ENCODE results near the gene LCK. TPM values are rescaled to one million over a fixed set of nuclear protein-coding genes. Genes with fewer than 3 reads are reported as not detected.
A peak's percentile ranks its signal among the peaks of the same experiment; 100 is the strongest.

The LCK gene
- total RNA-seq, 4 donors from 2014 or later: 2.2 to 4.0 (median 3.5) TPM

GRCh38 chr1:32335535-32335789, 84.4 kb downstream of the LCK start:
- TF ChIP-seq CTCF (IDR thresholded peaks at IDR 0.05) (no peak), POLR2A (IDR thresholded peaks at IDR 0.05) (no peak)
- WGBS, 2 donors: no CpG with 5 or more reads among the region's 34 CpGs

More at GRCh38 chr1:32335535-32335789, 84.4 kb downstream of the LCK start:
- Histone ChIP-seq H3K27me3 (no peaks in the 10 kb centered on the region), H3K9me3 (no peaks in the 10 kb centered on the region), H3K36me3 (peaks cover 0 to 4% of the 10 kb centered on the region in 2 donors), H3K4me1 (peaks cover 48 to 56% of the 10 kb centered on the region in 2 donors), H3K27ac (peak overlapping the region; percentile 85 to 90 (median 87)), H3K4me3 (replicated peaks in 1 of 3) (peak overlapping the region; percentile 18 to 81 (median 78))
- no peak for DNase-seq
- intact Hi-C loops (cut with DNase I): loop anchor here (10.0 kb wide), 1 partner anchor 101 kb away; no protein-coding TSS in a partner anchor

Small RNAs within 50 kb of the gene (small RNA-seq; reads per million reads assigned to genes)
- not detected for gene RF00017
- gene RF00019: not detected

Other genes with a start within 250 kb of the LCK start
- 100 to 1,000 TPM in 1 of 4 donors, 10 to 100 TPM in 3; 71.9 to 107 (median 82.5) TPM for gene KHDRBS1, start 237.4 kb upstream of the LCK start, total RNA-seq
- 10 to 100 TPM in 2 of 4 donors, 1 to 10 TPM in 2; 7.6 to 12.8 (median 9.6) TPM for gene TMEM39B, start 178.3 kb upstream of the LCK start, total RNA-seq
- gene KPNA6, start 143.2 kb upstream of the LCK start, total RNA-seq: 10 to 100 TPM; 44.6 to 62.8 (median 53.4) TPM
- gene TXLNA, start 71.6 kb upstream of the LCK start, total RNA-seq: 10 to 100 TPM; 47.7 to 69.4 (median 60.6) TPM
- 1 to 10 TPM; 2.2 to 7.6 (median 5.2) TPM for gene CCDC28B, start 50.7 kb upstream of the LCK start, total RNA-seq
- gene IQCC, start 45.6 kb upstream of the LCK start, total RNA-seq: 1 to 10 TPM; 5.4 to 8.4 (median 6.7) TPM
- gene DCDC2B, start 42.2 kb upstream of the LCK start, total RNA-seq: not detected
- gene TMEM234, start 28.9 kb upstream of the LCK start, total RNA-seq: 10 to 100 TPM; 38.4 to 52.8 (median 39.2) TPM
- gene EIF3I, start 28.9 kb upstream of the LCK start, total RNA-seq: 100 to 1,000 TPM; 193 to 383 (median 216) TPM
- 1 to 10 TPM; 3.6 to 5.6 (median 4.1) TPM for gene FAM167B, start 4.0 kb upstream of the LCK start, total RNA-seq
- 10 to 100 TPM; 78.2 to 96.8 (median 85.0) TPM for gene HDAC1, start 40.8 kb downstream of the LCK start, total RNA-seq
- gene MARCKSL1, start 85.0 kb downstream of the LCK start, total RNA-seq: 10 to 100 TPM; 62.1 to 97.3 (median 70.6) TPM
- 10 to 100 TPM in 1 of 4 donors, 1 to 10 TPM in 3; 5.1 to 20.0 (median 7.4) TPM for gene FAM229A, start 111.2 kb downstream of the LCK start, total RNA-seq
- gene TSSK3, start 111.3 kb downstream of the LCK start, total RNA-seq: 1 to 10 TPM; 1.2 to 6.0 (median 2.9) TPM
- 100 to 1,000 TPM in 3 of 4 donors, 10 to 100 TPM in 1; 93.0 to 132 (median 101) TPM for gene BSDC1, start 143.2 kb downstream of the LCK start, total RNA-seq
- gene ZBTB8B, start 213.8 kb downstream of the LCK start, total RNA-seq: under 1 TPM in 1 of 4 donors, not detected in 3; under 0.01 TPM